SK-MEL-5 (cell line): ENCODE measurements around the gene PGAP2. TPM values are rescaled to one million over a fixed set of nuclear protein-coding genes. Genes with fewer than 3 reads are reported as not detected.
A peak's percentile ranks its signal among the peaks of the same experiment; 100 is the strongest.
"Not testable (repeated sequence)": the region's sequence is repeated elsewhere in the genome, so short reads cannot be mapped to it uniquely, and the experiment has no call there.

Experiments used
- DNase-seq: peaks from one replicate; pipeline ENCODE4 v3.0.0-alpha.2; 2016; ENCODE audit warnings: low read depth, low spot score
- in situ Hi-C: cut with HindIII; loops from 2 replicates; pipeline ENCODE4 v1.10.0; 2016; ENCODE audit warnings: low sequenced_read_pairs, high pct_unique_total_duplicates, low pct_unique_long_range_greater_than_20kb
- total RNA-seq: library from RNA; depleted of rRNA; stranded (reverse); fragments of >200 nt; shearing (Covaris generic); gene quantifications from 2 replicates; pipeline ENCODE4 v1.2.3, GENCODE V29; 2014

PGAP2 gene
- total RNA-seq, 1 experiment from 2014 or later, result 11.8 TPM

GRCh38 chr11:3841426-3842350 is 33.3 kb downstream of the PGAP2 start:
- peak; percentile 86 for DNase-seq
- in situ Hi-C loops, result no loop called here

GRCh38 chr11:3843326-3843725 is 35.0 kb downstream of the PGAP2 start:
- DNase-seq, result no peak
- in situ Hi-C loops, result no loop called here

- in situ Hi-C loops, result no loop called here
- DNase-seq, result no peak
These were observed 36.9 kb downstream of the PGAP2 start for GRCh38 chr11:3845246-3845645.

GRCh38 chr11:3845670-3846069 is 37.3 kb downstream of the PGAP2 start:
- DNase-seq, result no peak
- in situ Hi-C loops, result no loop called here

- peak; percentile 72 for DNase-seq
- in situ Hi-C loops, result no loop called here
These were observed 41.0 kb downstream of the PGAP2 start for GRCh38 chr11:3849297-3849874.

GRCh38 chr11:3853545-3853842 is 45.1 kb downstream of the PGAP2 start:
- in situ Hi-C loops, result loop anchor here (25.0 kb wide), 1 partner anchor 209 kb away; no protein-coding TSS in a partner anchor
- no peak for DNase-seq

- in situ Hi-C loops, result loop anchor here (25.0 kb wide), 1 partner anchor 208 kb away; no protein-coding TSS in a partner anchor
- DNase-seq, result no peak
These were observed 45.7 kb downstream of the PGAP2 start for GRCh38 chr11:3853899-3854659.

- DNase-seq, result no peak
- in situ Hi-C loops, result loop anchor here (25.0 kb wide), 1 partner anchor 208 kb away; no protein-coding TSS in a partner anchor
These were observed 46.3 kb downstream of the PGAP2 start for GRCh38 chr11:3854660-3854976.

GRCh38 chr11:3854977-3855807 is 46.8 kb downstream of the PGAP2 start, which contains the start of gene STIM1:
Gene STIM1, plus strand, starts transcription at chr11:3855664. Its CDS starts 607 bp downstream, at chr11:3856271.
- peak; percentile 93 for DNase-seq
- in situ Hi-C loops, result loop anchor here (25.0 kb wide), 1 partner anchor 207 kb away; no protein-coding TSS in a partner anchor

GRCh38 chr11:3855808-3856491 is 47.6 kb downstream of the PGAP2 start:
- in situ Hi-C loops, result loop anchor here (25.0 kb wide), 1 partner anchor 206 kb away; no protein-coding TSS in a partner anchor

GRCh38 chr11:3856856-3857553 is 48.6 kb downstream of the PGAP2 start:
- in situ Hi-C loops, result loop anchor here (25.0 kb wide), 1 partner anchor 205 kb away; no protein-coding TSS in a partner anchor

More at GRCh38 chr11:3855808-3856491, 47.6 kb downstream of the PGAP2 start:
- DNase-seq, result peak; percentile 28

GRCh38 chr11:3857628-3858027 is 49.3 kb downstream of the PGAP2 start:
- DNase-seq, result no peak
- in situ Hi-C loops, result loop anchor here (25.0 kb wide), 1 partner anchor 205 kb away; no protein-coding TSS in a partner anchor

More at GRCh38 chr11:3856856-3857553, 48.6 kb downstream of the PGAP2 start:
- no peak for DNase-seq

- in situ Hi-C loops, result loop anchor here (25.0 kb wide), 1 partner anchor 203 kb away; no protein-coding TSS in a partner anchor
- DNase-seq, result no peak
These were observed 51.1 kb downstream of the PGAP2 start for GRCh38 chr11:3859373-3859881.

GRCh38 chr11:3860375-3860774 is 52.0 kb downstream of the PGAP2 start:
- in situ Hi-C loops, result loop anchor here (25.0 kb wide), 1 partner anchor 202 kb away; no protein-coding TSS in a partner anchor
- DNase-seq, result no peak

- in situ Hi-C loops, result loop anchor here (25.0 kb wide), 1 partner anchor 201 kb away; no protein-coding TSS in a partner anchor
- DNase-seq, result not testable (repeated sequence)
These were observed 52.6 kb downstream of the PGAP2 start for GRCh38 chr11:3860898-3861393.
